Activated CD4-positive, alpha-beta T cell treated with anti-CD3 and anti-CD28 coated beads, Interleukin-2, amount 50 U/mL, for 48 hours (primary cell): ENCODE data around the gene HNRNPCL2.
"Not testable (repeated sequence)": the region's sequence is repeated elsewhere in the genome, so short reads cannot be mapped to it uniquely, and the experiment has no call there.

ENCODE experiments used
- DNase-seq, 2 experiments: peaks; one replicate each; pipeline ENCODE4 v3.0.0-alpha.2; 2020

The HNRNPCL2 gene

DNA sequence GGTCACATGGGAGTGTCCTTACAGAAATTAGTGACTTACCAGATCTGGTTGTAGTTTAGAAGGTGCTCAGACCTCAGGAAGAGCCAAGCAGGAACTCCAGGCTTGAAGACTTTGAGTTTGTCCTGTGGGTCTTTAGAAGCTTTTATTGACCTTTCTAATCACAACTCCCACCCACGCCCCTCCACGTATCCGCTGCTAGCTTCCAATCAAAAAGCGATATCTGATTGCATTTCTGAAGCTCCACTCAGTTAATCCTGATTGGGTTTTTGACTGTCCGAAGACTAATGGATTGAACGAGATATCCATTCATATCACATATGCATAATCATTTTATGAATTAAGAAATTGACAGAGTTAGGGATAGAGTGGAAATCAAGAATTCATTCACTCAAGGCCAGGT lies at the start of gene HNRNPCL2:
Gene HNRNPCL2, minus strand, starts transcription at position 101 of the 400 bp plus-strand sequence. CDS start 454 bp downstream, outside the sequence.
- not testable (repeated sequence) for DNase-seq

DNA sequence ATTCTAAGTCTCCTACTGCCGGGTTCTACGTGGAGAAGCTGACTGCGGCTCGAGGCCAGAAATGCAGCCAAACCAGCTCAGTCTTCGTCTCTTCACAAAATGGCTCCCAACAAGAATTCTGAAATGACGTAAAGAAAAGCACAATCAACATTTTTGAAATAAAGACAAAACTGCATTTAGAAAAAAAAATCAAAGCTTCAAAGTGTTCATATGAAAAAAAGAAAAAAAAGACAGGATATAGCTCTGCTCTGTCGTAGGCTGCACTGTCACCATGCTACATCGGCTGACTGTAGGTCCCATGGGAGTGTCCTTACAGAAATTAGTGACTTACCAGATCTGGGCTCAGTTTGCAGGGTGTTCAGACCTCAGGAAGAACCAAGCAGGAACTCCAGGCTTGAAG lies 48.9 kb upstream of the HNRNPCL2 start, which contains the start of gene HNRNPCL4:
Gene HNRNPCL4, minus strand, starts transcription at position 101 of the 400 bp plus-strand sequence. CDS start 164 bp downstream, outside the sequence.
- not testable (repeated sequence) for DNase-seq

DNA sequence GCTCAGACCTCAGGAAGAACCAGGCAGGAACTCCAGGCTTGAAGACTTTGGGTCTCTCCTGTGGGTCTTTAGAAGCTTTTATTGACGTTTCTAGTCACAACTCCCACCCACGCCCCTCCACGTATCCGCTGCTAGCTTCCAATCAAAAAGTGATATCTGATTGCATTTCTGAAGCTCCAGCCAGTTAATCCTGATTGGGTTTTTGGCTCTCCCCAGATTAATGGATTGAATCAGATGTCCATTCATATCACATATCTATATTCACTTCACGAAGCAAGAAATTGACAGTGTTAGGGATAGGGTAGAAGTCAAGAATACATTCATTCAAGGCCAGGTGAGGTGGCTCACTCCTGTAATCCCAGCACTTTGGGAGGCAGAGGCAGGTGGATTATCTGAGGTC lies 39.3 kb upstream of the HNRNPCL2 start, which contains the start of gene PRAMEF26:
Gene PRAMEF26, minus strand, starts transcription at position 101 of the 400 bp plus-strand sequence. CDS start 2,914 bp downstream, outside the sequence.
- not testable (repeated sequence) for DNase-seq

DNA sequence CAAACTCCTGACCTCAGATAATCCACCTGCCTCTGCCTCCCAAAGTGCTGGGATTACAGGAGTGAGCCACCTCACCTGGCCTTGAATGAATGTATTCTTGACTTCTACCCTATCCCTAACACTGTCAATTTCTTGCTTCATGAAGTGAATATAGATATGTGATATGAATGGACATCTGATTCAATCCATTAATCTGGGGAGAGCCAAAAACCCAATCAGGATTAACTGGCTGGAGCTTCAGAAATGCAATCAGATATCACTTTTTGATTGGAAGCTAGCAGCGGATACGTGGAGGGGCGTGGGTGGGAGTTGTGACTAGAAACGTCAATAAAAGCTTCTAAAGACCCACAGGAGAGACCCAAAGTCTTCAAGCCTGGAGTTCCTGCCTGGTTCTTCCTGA lies 46.2 kb downstream of the HNRNPCL2 start, which contains the start of gene PRAMEF25:
Gene PRAMEF25, plus strand, starts transcription at position 301 of the 400 bp plus-strand sequence. CDS start 2,920 bp downstream, outside the sequence.
- not testable (repeated sequence) for DNase-seq
